Measurements from ENCODE around the gene PLD3.

DNA sequence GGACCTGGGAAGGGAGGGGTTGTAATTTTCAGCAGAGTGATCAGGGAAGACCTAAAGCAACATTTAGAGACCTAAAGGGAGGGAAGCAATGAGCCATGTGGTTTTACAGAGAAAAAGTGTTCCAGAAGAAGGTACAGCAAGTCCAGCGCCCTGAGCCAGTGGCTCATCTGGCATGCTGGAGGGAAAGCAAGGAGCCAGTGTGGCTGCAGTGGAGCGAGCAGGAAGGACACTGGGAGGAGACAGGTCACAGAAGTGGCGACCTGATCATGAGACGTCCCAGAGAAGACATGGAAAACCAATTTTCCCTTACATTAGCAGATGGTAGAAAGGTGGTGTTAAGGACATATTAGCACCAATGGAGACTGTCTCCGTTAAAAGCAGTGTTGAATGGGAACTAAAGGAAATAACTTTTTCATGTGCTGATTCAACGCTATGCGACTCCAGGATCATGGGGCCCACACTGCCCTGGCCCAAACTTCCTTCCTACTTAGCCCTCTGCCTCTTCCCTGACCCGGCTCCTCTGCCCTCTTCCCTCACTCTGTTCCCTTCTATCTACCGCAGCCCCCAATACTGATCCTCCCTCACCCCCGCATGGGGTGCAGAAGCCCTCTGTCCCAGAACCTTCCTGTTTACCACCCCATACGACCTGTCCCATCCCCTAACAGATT, 5.7 kb upstream of the PLD3 start:
- TF ChIP-seq, protein P1, sequence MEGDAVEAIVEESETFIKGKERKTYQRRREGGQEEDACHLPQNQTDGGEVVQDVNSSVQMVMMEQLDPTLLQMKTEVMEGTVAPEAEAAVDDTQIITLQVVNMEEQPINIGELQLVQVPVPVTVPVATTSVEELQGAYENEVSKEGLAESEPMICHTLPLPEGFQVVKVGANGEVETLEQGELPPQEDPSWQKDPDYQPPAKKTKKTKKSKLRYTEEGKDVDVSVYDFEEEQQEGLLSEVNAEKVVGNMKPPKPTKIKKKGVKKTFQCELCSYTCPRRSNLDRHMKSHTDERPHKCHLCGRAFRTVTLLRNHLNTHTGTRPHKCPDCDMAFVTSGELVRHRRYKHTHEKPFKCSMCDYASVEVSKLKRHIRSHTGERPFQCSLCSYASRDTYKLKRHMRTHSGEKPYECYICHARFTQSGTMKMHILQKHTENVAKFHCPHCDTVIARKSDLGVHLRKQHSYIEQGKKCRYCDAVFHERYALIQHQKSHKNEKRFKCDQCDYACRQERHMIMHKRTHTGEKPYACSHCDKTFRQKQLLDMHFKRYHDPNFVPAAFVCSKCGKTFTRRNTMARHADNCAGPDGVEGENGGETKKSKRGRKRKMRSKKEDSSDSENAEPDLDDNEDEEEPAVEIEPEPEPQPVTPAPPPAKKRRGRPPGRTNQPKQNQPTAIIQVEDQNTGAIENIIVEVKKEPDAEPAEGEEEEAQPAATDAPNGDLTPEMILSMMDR (optimal IDR thresholded peaks at IDR 0.05 in 1 of 3, IDR thresholded peaks at IDR 0.05 in 1 of 3, conservative IDR thresholded peaks at IDR 0.05 in 1 of 3; ENCODE audit: extremely low read depth in 1 of 3, insufficient read depth in 2 of 3, low read length in 3 of 3) = no peak
- no peak for TF ChIP-seq EZH2 (IDR thresholded peaks at IDR 0.05; ENCODE audit: low read length)
